HCT116 (cell line): ENCODE measurements around the gene OR56B1. TPM values are rescaled to one million over a fixed set of nuclear protein-coding genes. Genes with fewer than 3 reads are reported as not detected.

Experiments
- ATAC-seq: fragments of 200-7000 bp; cut with Tn5 transposase; 2 replicates; pipeline ENCODE4 v1.9.1; 2020; ENCODE audit warnings: mild to moderate bottlenecking, moderate library complexity
- BruUV-seq: library from RNA; stranded (reverse); fragments of 400-500 nt; replicated peaks from 2 replicates; lab custom pipeline; 2021; lab: Mats Ljungman, UMichigan
- CTCF ChIA-PET: fragments of 300-600 bp; sonication (Branson Sonifier 250); formaldehyde crosslinking; loops from one replicate; lab custom pipeline; 2021; ENCODE audit warnings: antibody characterized with exemption; lab: Charles Lee
- POLR2A ChIA-PET: fragments of 300-600, 350-600 bp; sonication (Branson Sonifier 250); formaldehyde crosslinking; loops from one replicate; lab custom pipeline; 2021; ENCODE audit warnings: antibody characterized with exemption; lab: Charles Lee
- RAD21 ChIA-PET, 2 experiments: fragments of 300-600 bp; sonication (Branson Sonifier 250); formaldehyde crosslinking; loops; one replicate each; lab custom pipeline; 2023; ENCODE audit warnings: low total read pairs in 2 of 2; ENCODE audit not compliant: uncharacterized antibody in 2 of 2, unreplicated experiment in 2 of 2, low non-redundant PET in 1 of 2; lab: Charles Lee
- DNase-seq: peaks from one replicate; pipeline ENCODE4 v3.0.0-alpha.2; 2010; ENCODE audit warnings: low read depth, low spot score
- H2AFZ ChIP-seq: fragments of 200-600 bp; shearing (Covaris generic), sonication (generic); 2 replicates; pipeline ENCODE4 v1.6.1; 2017; ENCODE audit warnings: low read depth, mixed run types, mixed read lengths, antibody characterized with exemption, low read length; ENCODE audit not compliant: poor library complexity, severe bottlenecking
- H3K27ac ChIP-seq: 2 replicates; pipeline ENCODE4 v1.5.1; 2012; ENCODE audit warnings: low read depth, low read length
- H3K27me3 ChIP-seq: fragments of 200-600 bp; sonication (generic); 2 replicates; pipeline ENCODE4 v1.6.1; 2016; ENCODE audit warnings: mixed run types, low read length, mixed read lengths; ENCODE audit not compliant: insufficient read depth
- H3K36me3 ChIP-seq, 2 experiments: fragments of 200-500 bp in 1 of 2; fragments of 200-600 bp in 1 of 2; sonication (Bioruptor generic) in 1 of 2; sonication (generic) in 1 of 2; 2 replicates each; pipeline versions ENCODE4 v1.5.1 to v1.6.1; 2014 to 2016; ENCODE audit warnings: low read length in 2 of 2, inconsistent platforms in 1 of 2, mixed read lengths in 1 of 2, mixed run types in 1 of 2; ENCODE audit not compliant: insufficient read depth in 2 of 2, control insufficient read depth in 1 of 2
- H3K4me1 ChIP-seq, 2 experiments: fragments of 200-600 bp in 1 of 2; sonication (generic) in 1 of 2; 2 replicates each; pipeline versions ENCODE4 v1.5.1 to v1.6.1; 2012 to 2017; ENCODE audit warnings: low read length in 2 of 2, inconsistent platforms in 1 of 2, mild to moderate bottlenecking in 1 of 2, mixed read lengths in 1 of 2, mixed run types in 1 of 2, moderate library complexity in 1 of 2; ENCODE audit not compliant: insufficient read depth in 2 of 2, control insufficient read depth in 1 of 2
- H3K4me2 ChIP-seq: fragments of 200-600 bp; sonication (generic); 2 replicates; pipeline ENCODE4 v1.6.1; 2017; ENCODE audit warnings: mixed run types, low read length, mixed read lengths
- H3K4me3 ChIP-seq, 2 experiments: fragments of 200-600 bp in 1 of 2; sonication (generic) in 1 of 2; replicated peaks in 1 of 2; 2 replicates each; pipeline ENCODE4 v1.5.1; 2011 to 2016; ENCODE audit warnings: low read length in 2 of 2, control low read depth in 1 of 2, low read depth in 1 of 2, mild to moderate bottlenecking in 1 of 2, mixed read lengths in 1 of 2, mixed run types in 1 of 2
- H3K79me2 ChIP-seq: fragments of 200-600 bp; sonication (generic); 2 replicates; pipeline ENCODE4 v1.6.1; 2017; ENCODE audit warnings: mild to moderate bottlenecking, mixed run types, low read length, moderate library complexity, mixed read lengths; ENCODE audit not compliant: insufficient read depth
- H3K9ac ChIP-seq: fragments of 200-600 bp; sonication (generic); 2 replicates; pipeline ENCODE4 v1.6.1; 2016; ENCODE audit warnings: low read length, mixed read lengths
- H3K9me2 ChIP-seq: fragments of 200-600 bp; sonication (generic), shearing (Covaris generic); 2 replicates; pipeline ENCODE4 v1.6.1; 2017; ENCODE audit warnings: mixed run types, mild to moderate bottlenecking, moderate library complexity; ENCODE audit not compliant: insufficient read depth
- H3K9me3 ChIP-seq, 2 experiments: fragments of 200-500 bp in 1 of 2; fragments of 200-600 bp in 1 of 2; sonication (Bioruptor generic) in 1 of 2; sonication (generic) in 1 of 2; 2 replicates each; pipeline ENCODE4 v1.6.1; 2014 to 2017; ENCODE audit warnings: low read length in 2 of 2, mixed read lengths in 2 of 2, inconsistent platforms in 1 of 2, low read depth in 1 of 2, mild to moderate bottlenecking in 1 of 2, mixed run types in 1 of 2, moderate library complexity in 1 of 2; ENCODE audit not compliant: control insufficient read depth in 1 of 2, insufficient read depth in 1 of 2
- H4K20me1 ChIP-seq: fragments of 200-600 bp; sonication (generic), shearing (Covaris generic); 2 replicates; pipeline ENCODE4 v1.6.1; 2017; ENCODE audit warnings: mixed run types, mild to moderate bottlenecking, moderate library complexity; ENCODE audit not compliant: insufficient read depth
- ATF3 ChIP-seq: IDR thresholded peaks from 2 replicates; pipeline ENCODE4 v1.6.1; 2012
- CBX3 ChIP-seq: IDR thresholded peaks from 2 replicates; pipeline ENCODE4 v1.6.1; 2012; ENCODE audit warnings: low read depth
- CTCF ChIP-seq, 3 experiments: fragments of 200-600 bp in 1 of 3; sonication (generic) in 1 of 3; IDR thresholded peaks in 2 of 3; conservative IDR thresholded peaks in 1 of 3; 2 replicates each; pipeline ENCODE4 v1.5.1; 2012 to 2017; ENCODE audit warnings: low read depth in 2 of 3, low read length in 2 of 3, antibody characterized with exemption in 1 of 3, borderline replicate concordance in 1 of 3, control low read depth in 1 of 3, mild to moderate bottlenecking in 1 of 3, mixed read lengths in 1 of 3, mixed run types in 1 of 3, moderate library complexity in 1 of 3; ENCODE audit not compliant: insufficient read depth in 1 of 3
- EGR1 ChIP-seq: IDR thresholded peaks from 2 replicates; pipeline ENCODE4 v1.6.1; 2012; ENCODE audit warnings: low read depth
- ELF1 ChIP-seq: IDR thresholded peaks from 2 replicates; pipeline ENCODE4 v1.6.1; 2012; ENCODE audit warnings: low read depth, borderline replicate concordance
- EZH2phosphoT487 ChIP-seq: fragments of 200-600 bp; IDR thresholded peaks from 2 replicates; pipeline ENCODE4 v1.6.1; 2018; ENCODE audit warnings: antibody characterized with exemption, borderline replicate concordance
- FOSL1 ChIP-seq: IDR thresholded peaks from 2 replicates; pipeline ENCODE4 v1.6.1; 2012; ENCODE audit warnings: low read depth
- JUND ChIP-seq: IDR thresholded peaks from 2 replicates; pipeline ENCODE4 v1.6.1; 2012
- POLR2A ChIP-seq: IDR thresholded peaks from 2 replicates; pipeline ENCODE4 v1.7.0; 2011; ENCODE audit warnings: borderline replicate concordance; ENCODE audit not compliant: insufficient read depth, insufficient read length; ENCODE audit errors: extremely low read depth
- POLR2AphosphoS5 ChIP-seq: IDR thresholded peaks from 2 replicates; pipeline ENCODE4 v1.6.1; 2011; ENCODE audit warnings: mild to moderate bottlenecking, low read depth, low read length, moderate library complexity
- SP1 ChIP-seq: IDR thresholded peaks from 2 replicates; pipeline ENCODE4 v1.6.1; 2012; ENCODE audit warnings: low read depth
- TCF7L2 ChIP-seq: IDR thresholded peaks from 2 replicates; pipeline ENCODE4 v1.7.0; 2011; ENCODE audit warnings: borderline replicate concordance, inconsistent platforms; ENCODE audit not compliant: insufficient read depth, insufficient read length; ENCODE audit errors: extremely low read depth
- YY1 ChIP-seq: IDR thresholded peaks from 2 replicates; pipeline ENCODE4 v1.6.1; 2011; ENCODE audit warnings: low read length, low read depth, moderate library complexity, mild to moderate bottlenecking; ENCODE audit not compliant: insufficient replicate concordance; ENCODE audit errors: extremely low read depth
- ZFX ChIP-seq: fragments of 450-650 bp; IDR thresholded peaks from 2 replicates; pipeline ENCODE4 v1.6.1; 2017
- intact Hi-C: fragments of 100-400 bp; cut with micrococcal nuclease; formaldehyde crosslinking; loops from 2 replicates; pipeline ENCODE4 v1.10.0; 2022
- total RNA-seq: library from RNA; stranded (reverse); gene quantifications from one replicate; pipeline ENCODE4 v1.2.1, GENCODE V29; 2021; ENCODE audit not compliant: unreplicated experiment
- TF ChIP-seq, protein P1 (sequence below): IDR thresholded peaks from 2 replicates; pipeline ENCODE4 v1.6.1; 2011; ENCODE audit warnings: mild to moderate bottlenecking, low read length, moderate library complexity; ENCODE audit not compliant: insufficient replicate concordance; ENCODE audit errors: extremely low read depth

OR56B1 gene
- total RNA-seq, 1 experiment from 2014 or later: not detected

GRCh38 chr11:5696210-5696609, 40.0 kb upstream of the OR56B1 start:
- H3K9ac ChIP-seq: no peak overlapping the region
- H3K9me3 ChIP-seq: no peaks in the 10 kb centered on the region
- TF ChIP-seq ATF3 (no peak), CTCF (IDR thresholded peaks at IDR 0.05 in 2 of 3, conservative IDR thresholded peaks at IDR 0.05 in 1 of 3; ENCODE audit: borderline replicate concordance in 1 of 3, insufficient read depth in 1 of 3, low read depth in 2 of 3, low read length in 2 of 3) (no peak), EGR1 (no peak), POLR2A (no peak), POLR2AphosphoS5 (no peak), SP1 (no peak), EZH2phosphoT487 (no peak), TCF7L2 (no peak), CBX3 (no peak), YY1 (no peak), ZFX (no peak), ELF1 (no peak), FOSL1 (no peak), JUND (no peak)
- TF ChIP-seq, protein P1, sequence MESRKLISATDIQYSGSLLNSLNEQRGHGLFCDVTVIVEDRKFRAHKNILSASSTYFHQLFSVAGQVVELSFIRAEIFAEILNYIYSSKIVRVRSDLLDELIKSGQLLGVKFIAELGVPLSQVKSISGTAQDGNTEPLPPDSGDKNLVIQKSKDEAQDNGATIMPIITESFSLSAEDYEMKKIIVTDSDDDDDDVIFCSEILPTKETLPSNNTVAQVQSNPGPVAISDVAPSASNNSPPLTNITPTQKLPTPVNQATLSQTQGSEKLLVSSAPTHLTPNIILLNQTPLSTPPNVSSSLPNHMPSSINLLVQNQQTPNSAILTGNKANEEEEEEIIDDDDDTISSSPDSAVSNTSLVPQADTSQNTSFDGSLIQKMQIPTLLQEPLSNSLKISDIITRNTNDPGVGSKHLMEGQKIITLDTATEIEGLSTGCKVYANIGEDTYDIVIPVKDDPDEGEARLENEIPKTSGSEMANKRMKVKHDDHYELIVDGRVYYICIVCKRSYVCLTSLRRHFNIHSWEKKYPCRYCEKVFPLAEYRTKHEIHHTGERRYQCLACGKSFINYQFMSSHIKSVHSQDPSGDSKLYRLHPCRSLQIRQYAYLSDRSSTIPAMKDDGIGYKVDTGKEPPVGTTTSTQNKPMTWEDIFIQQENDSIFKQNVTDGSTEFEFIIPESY: no peak
- RAD21 ChIA-PET: no interaction called here
- no peaks in the 10 kb centered on the region for H3K36me3 ChIP-seq
- CTCF ChIA-PET: no interaction called here
- H4K20me1 ChIP-seq: no peaks in the 10 kb centered on the region
- H3K27ac ChIP-seq: no peak overlapping the region
- intact Hi-C loops: no loop called here
- H3K4me2 ChIP-seq: no peak overlapping the region
- ATAC-seq: no peak
- no peak overlapping the region for H3K4me3 ChIP-seq
- POLR2A ChIA-PET: interaction anchor here (1.6 kb wide), 1 partner anchor 11 kb away, joined by 5 read pairs; the partner anchor contains the start of gene TRIM5
- BruUV-seq: no TSS peak
- H3K79me2 ChIP-seq: no peaks in the 10 kb centered on the region
- H3K27me3 ChIP-seq: peaks cover 43% of the 10 kb centered on the region
- no peaks in the 10 kb centered on the region for H3K9me2 ChIP-seq
- no peaks in the 10 kb centered on the region for H3K4me1 ChIP-seq
- no peak for DNase-seq
- no peak overlapping the region for H2AFZ ChIP-seq
